GM19397 (cell line): ENCODE data around the gene TTC21A.

Source experiments
- ATAC-seq: cut with Tn5 transposase; IDR thresholded peaks from one replicate; pipeline ENCODE4 v1.9.1; 2021; ENCODE audit warnings: mild to moderate bottlenecking, moderate library complexity; ENCODE audit not compliant: unreplicated experiment

TTC21A gene

DNA sequence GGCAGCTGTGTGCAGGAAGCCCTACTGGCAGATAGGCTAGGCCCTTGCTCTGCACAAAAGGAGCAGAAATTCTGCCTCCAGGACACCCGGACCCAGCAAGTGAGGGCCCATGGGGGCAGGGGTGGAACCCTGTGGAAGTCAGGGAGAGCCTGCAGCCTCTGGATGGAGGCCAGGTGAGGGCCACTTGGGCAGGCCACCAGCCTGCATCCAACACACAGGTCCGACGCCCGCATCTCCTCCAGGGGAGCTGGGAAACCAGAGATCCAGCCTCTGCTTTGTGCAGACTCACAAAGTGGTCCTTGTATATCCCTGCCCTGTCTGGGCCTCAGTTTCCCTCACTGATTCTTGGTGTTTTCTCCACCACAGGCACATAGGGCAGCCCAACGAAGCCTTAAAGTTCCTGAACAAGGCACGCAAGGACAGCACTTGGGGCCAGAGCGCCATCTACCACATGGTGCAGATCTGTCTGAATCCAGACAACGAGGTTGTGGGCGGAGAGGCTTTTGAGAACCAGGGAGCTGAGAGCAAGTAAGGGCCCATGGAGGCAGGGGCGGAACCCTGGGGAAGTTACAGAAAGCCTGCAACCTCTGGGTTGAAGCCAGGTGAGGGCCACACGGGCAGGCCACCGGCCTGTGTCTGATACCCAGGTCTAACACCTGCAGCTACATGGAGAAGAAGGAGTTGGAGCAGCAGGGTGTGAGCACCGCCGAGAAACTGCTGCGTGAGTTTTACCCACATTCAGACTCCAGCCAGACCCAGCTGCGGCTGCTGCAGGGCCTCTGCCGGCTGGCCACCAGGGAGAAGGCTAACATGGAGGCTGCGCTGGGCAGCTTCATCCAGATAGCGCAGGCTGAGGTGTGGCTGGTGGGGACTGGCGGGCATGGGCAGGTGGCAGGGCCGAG, 29.3 kb downstream of the TTC21A start:
- no peak for ATAC-seq

DNA sequence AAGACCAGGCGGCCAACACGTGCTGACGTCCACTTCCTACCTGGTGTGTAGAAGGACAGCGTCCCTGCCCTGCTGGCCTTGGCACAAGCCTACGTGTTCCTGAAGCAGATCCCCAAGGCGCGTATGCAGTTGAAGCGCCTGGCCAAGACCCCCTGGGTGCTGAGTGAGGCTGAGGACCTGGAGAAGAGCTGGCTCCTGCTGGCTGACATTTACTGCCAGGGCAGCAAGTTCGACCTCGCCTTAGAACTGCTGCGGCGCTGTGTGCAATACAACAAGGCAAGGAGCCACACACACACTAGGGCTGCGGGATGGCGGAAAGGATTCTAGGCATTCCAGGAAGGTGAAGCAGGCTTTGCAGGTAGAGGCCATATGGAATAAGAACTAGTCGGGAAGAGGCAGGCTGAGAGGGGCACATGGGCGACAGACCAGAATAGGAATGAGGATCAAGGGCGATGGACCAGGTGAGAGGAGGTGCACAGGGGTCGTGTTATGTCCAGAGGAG, 30.0 kb downstream of the TTC21A start:
- no peak for ATAC-seq

DNA sequence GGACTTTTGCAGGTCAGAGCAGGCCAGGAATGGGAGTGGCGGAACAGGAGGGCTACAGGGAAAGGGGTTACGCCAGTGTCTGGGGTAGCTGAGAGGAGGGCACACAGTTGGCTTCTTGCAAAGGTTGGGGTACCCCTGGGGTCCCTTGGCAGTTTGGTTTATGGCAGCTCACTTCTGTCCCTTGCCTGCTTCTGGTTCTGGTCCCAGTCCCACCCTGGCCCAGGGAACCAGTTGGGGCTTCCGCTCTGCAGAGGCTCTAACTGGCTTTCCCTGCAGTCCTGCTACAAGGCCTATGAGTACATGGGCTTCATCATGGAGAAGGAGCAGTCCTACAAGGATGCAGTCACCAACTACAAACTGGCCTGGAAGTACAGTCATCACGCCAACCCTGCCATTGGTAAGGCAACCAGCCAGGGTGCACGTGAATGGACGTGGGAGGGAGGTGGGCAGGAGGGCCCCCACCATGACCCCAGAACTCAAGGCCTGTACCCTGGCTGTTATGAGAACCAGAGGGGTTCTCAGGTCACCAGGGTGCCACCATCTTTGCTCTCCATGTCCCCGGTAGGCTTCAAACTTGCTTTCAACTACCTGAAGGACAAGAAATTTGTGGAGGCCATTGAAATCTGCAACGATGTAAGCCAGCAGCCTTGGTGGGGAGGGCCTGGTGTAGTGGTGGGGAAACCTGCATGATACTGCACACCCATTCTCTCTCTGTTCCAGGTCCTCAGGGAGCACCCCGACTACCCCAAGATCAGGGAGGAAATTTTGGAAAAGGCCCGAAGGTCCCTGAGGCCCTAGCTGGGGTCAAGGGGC, 30.7 kb downstream of the TTC21A start:
- ATAC-seq: no peak

DNA sequence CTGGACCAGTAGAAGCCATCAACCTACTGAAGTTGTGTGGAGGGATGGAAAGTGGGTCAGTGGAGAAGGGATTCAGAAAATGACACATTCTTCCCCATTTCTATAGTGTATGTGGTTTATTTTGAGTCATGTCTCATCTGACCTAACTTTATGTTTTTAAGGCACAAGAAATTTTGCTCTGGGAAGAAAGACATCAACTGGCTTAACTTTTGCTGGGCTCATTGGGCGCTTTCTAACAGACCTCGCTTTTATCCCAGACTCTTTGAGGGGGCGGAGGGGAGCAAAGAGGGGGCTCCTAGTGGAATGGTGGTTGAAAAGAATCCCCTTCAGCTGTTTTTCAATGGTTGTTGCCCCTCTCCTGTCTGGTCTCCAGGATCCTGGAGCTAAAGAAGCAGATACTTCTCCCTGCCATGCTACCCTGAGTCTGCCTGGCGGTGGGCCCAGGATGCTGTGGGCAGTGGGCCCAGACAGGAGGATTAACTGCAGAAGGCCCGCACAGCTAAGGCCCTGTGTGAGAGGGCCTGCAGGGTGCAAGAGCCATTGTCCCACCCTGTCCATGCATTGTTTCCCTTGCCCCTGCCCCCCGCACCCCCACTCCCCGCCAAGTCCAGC, 31.4 kb downstream of the TTC21A start:
- ATAC-seq: no peak

DNA sequence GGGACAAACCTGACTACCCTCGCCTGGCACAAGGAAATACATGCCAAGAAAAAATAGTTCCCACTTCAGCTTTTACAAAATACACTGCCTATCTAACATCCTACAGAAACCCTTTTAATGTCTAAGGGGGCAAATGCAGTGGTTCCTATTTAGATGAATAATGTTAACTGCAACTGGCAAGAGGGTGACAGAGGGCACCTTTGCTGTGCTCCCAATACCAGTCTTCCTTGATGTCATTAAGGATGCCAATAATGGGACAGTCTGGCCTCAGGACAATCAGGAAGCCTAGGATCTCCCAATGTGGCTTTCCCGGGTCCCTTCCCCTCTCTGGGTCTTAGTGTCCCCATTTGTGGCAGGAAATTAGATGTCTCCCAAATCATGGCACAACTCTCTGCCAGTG, 32.0 kb downstream of the TTC21A start:
- no peak for ATAC-seq

DNA sequence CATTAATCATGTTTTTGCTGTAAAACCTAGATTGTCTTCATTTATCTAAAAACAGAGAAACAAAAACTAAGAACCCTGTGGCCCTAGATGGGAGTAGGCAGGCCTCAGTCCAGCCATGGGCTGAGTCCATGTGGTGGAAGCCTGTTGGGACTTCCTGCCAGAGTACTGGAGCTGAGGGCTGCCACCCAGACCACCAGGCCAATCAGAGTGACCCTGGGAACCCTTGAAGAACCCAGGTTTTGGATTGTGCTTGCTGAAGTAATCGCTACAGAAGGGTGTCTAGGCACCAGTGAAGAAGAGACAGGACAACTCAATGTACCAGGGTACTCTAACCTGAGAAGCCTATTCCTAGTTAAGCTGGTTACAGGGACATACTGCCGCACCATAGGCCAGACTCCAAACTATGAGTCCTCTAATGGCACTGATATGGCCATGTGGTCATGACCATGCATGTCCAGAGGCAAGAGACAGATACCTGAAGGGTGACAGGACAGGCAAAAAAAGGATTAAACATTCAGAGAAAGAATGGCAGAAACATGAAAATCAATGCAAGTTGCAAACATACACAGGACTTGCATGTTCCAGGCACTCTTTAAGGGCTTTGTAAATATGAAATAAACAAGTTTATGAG, 33.0 kb downstream of the TTC21A start:
- no peak for ATAC-seq

DNA sequence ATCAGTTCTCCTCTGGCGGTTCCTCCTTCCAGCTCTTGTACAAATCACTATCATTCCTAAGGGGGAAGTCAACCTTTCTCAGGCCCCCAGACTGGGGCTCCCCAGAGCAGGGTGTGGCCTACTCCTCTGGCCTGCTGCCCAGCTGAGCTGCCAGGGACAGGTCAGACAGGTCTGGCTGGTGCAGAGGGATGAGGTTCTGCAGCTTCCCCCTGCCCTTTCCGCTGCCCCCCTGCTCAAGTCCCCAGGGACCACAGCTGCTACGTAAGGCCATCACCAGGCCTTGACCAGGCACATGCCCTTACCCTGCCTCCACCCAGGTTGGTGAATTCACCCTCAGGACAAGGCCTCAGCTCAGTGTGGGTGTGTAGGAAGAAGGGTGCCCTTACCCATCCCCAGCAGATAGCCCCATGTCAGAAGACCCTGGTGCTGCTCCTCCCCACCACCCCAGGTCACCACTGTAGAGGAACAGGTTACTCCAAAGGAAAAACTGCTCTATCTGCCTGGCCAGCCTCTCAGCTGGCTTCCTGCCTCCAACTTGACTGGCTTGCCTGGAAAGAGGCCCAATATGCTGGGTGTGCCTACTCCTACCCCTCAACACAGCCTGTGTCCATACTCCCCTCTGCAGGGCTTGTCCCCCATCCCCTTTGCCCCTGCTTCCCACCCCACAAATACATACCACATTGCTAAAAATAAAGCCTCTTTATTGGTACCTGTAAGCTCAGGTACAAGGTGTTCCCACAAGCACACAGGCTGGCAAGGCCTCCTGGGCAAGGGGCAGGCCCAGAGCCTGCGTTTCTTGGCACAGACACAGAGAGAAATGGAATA, 33.9 kb downstream of the TTC21A start:
- no peak for ATAC-seq

DNA sequence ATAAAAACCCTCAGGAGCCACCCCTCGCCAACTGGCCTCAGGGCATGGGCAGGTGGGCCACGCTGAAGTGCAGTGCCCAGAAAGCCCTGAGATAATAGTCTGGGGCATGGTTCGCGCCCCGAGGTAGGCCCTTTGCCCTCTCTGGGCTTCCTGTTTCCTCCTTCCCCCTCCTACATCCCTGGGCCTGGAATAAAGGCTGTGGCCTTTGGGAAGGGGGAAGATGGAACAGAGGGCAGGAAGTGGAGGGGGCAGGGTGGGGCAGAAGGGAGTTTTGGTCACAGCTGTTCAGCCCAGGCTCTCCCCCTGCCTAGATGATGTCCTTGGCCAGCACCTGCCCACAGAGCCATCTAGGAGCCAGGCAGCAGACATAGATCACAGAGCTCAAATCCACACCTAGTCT, 34.6 kb downstream of the TTC21A start:
- no peak for ATAC-seq

DNA sequence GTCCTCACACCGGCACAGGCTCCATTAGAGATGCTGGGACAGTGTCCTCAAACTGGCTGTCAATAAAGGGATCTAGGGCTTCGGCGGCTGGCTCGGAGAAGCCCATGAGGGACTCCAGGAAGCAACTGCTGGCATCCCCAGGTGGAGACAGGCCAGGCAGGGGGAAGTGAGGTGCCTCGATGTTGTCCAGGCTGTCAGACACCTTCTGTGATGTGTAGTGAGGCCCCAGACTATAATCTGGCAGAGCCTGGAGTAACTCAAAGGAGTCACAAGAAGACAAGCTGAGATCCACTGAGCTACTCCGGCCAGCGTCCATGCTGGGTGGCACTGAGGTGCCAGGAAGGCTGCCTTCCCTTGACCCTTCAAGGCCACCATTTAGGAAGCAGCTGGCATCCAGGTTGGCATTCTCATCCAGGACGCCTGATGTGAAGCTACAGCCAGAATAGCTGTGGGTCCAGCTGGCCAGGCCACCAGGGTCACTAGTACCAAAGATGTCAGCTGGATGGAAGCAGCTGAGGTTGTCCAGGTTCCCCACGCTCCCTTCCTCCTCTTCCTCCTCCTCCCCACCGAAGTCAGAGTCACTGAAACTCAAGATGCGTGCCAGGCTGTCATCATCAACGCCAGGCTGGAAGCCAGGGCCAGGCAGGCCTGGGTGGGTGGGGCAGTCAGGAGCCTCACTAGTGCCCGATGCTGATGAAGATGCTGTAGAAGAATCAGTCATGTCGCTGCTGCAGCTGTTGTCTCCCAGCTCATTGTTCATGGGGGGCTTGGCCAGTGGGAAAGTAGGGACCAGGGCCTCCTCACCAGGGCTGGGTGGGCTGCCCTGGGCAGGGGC, 35.8 kb downstream of the TTC21A start:
- ATAC-seq: no peak

DNA sequence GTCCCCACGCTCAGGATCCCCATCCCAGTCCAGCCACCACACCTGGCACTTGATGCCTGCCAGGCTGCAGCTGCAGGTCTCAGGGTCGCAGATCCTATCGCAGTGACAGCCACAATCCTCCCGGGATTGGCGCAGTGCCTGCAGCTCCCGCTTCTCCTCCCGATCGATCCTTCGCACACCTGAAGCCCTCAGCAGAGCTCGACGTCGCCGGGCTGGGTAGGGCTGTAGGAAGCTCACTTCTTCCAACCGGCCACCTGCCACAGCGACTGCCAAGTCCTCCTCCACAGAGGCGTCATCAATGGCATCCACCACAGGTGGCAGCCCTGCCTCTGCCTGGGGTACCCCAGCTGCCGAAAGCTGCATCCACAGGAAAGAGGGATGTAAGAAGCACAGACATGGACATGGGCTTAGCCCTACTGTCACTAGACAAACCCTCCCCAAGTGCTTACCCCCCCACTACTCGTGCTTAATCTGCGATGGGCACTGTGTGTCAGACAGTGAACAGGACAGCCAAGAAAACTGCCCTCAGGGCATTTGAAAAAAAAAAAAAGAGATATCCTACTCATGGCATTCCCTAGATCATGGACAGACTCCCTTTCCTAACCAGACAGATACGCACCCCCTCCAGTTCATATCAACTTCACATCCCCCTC, 36.7 kb downstream of the TTC21A start:
- ATAC-seq: no peak

DNA sequence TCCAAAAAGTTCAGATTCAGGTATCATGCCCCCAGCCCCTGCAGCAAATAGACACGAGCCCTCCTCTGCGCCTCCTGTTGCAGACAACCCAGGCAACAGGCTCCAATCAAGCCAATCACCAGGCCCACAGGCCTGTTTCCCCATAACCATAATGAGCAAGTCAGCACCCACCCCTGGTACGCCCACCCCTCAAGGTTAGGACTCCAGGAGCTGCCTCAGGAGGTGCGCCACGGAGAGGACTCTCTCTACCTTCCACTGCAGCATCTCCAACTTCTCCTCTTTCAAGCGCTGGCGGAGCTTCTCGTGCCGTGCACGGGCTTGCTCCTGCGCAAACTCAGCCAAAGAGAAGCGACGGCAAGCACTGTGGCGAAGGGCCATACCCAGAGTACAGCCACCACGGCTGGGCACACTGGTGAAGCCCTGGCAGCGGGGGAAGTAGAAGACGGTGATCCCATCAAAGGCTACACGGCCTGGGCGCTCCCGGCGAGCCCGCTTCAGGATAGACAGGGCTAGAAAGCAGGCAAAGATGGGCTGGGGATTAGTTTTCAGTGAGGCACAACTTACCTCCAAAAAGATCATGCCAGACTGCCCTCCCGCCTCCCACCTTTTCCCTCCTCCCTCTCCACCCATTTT, 37.4 kb downstream of the TTC21A start:
- no peak for ATAC-seq

DNA sequence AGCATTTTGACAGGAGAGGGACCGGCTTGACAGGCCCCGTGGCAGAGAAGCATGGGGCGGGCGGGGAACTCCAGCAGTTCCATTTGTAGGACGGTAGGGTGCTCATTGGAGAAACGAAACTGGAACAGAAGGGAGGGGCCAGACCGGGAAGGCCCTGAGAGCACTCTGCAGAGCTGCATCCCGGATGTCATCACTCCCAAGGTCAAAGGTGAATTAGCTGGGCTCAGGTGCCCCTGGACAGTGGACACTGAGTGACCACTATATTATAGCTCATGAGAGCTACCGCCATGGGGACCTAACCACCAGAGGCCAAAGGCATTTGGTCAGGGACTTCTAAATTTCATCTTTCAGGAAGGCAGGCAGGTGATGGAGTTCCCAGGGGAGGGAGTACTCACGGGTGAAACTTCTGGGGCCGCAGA, 38.6 kb downstream of the TTC21A start:
- ATAC-seq: no peak

DNA sequence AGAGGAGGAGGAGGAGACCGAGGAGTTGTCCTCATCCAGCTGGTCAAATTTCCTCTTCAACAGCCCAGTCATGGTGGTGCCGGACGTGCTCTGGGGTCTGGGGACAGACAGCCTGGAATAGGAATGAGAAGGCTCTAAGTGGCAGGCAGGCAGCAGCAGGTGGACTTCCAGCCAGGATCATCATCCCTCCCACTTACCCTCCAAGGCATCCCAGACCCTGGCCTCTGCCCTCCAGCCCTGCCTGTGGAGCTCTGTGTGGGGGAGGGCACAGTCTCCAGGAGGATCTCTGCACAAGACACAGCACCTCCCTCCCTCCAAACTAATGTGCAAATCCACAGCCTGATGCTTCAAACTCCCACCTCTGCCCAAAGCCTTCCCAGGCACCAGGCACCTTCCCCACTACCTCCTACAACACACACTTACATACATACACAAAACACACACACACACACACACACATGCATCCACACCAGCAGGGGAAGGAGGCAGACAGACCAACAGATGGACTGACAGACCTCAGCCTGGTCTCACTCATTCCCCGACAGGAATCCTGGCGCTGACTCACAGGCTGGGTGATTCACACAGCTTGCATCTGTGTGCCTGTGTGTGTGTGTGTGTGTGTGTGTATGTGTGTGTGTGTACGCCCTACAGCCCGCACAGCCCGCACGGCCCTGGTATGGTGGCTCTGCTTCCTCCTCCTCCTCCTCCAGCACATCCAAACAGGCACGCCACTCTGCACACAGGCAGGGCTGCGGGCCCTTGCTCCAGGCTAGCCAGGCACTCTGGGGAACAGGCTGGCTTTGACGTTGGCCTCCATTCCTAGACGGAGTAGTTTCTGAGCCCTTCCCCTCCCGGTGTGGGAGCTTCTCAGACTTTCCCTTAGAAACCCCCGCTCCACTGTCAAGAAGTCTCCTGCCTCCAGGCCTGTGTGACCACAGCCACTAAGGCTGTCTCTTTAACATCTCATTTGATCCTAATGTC, 39.4 kb downstream of the TTC21A start:
- ATAC-seq: peak; percentile 21

DNA sequence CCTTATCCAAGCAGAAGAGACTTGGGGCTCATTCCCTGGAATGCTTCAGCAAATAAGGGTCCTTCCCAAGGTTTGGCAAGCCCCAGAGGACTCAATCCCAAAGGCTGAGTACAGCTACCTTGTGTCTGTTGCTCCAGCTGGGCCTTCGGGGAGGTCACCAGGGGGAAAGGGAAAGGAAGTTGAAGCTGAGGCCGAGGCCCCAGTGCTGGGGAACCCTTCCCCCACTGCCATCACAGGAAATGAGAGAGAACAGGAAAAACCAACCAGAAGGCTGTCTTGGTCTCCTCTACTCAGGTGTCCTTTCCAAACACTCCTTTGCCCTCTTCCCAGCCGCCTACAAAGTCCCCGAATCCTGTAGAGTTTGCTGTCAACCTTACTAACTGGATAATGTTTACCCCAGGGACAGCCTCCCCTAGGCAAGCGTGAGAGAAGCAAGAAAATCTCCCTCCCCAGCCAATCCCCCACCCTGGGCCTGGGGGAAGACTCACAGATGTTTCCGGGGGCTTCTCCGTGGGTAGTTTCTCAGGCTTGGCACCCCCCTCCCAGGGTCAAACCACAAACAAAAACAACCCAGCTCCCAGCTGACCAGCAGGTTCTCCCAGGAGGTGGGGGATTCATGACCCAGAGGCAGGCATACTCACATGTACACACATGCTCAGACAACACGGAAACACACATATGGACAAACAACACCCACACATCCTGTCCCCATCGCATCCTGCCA, 40.4 kb downstream of the TTC21A start:
- ATAC-seq: peak; percentile 27

DNA sequence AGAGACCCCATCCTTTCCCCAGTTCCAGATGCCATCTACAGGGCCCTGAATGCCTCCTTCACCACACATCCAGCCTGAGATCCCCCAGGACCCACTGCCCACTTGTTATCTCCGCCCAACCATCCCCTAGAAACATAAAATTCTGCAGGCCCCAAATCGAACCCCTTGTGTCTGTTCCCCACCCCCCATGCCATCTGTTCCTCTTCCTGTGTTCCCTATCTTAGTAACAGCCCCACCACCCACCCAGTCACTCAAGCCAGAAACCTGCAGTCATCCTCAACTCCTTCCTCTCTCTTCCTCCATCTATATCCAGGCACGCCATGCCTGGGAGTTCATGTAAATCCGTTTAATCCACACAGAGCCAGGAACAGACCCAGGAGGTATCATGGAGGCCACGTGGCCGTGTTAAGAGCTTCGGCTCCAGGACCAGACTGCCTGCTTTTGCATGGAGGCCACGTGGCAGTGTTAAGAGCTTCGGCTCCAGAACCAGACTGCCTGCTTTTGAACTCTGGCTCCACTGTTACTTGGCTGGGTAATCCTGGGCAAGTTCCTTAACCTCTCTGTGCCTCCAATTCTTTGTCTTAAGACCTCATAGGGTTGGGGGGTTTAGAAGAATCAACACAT, 41.1 kb downstream of the TTC21A start:
- ATAC-seq: no peak

DNA sequence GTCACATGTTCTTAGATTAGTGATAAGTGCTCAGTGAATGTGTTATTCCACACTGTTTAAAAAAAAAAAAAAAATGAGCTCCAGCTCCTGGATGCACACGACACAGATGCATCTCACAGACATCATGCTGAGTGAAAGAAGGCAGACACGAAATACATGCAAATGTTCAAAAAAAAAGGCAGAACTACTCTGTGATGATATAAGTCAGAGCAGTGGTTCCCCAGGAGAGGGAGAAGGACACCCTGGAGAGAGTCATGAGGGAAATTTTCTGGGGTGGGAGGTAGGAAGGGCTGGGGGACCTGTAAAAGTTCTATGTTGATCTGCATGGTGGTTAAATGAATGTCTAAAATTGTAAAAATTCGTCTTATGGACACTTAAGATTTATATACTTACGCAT, 41.6 kb downstream of the TTC21A start:
- no peak for ATAC-seq
